ENCODE measurements around the gene OTUD5.

OTUD5 gene

GRCh38 chrX:48972220-48973164, 15.1 kb upstream of the OTUD5 start:
- DNase-seq = peak in 23 of 51 donors; percentile 0 to 26 (median 4)

GRCh38 chrX:48971249-48972219, 14.1 kb upstream of the OTUD5 start, which contains the start of gene KCND1:
KCND1 (minus strand) TSS chrX:48971844; CDS start chrX:48970271, 1,573 bp downstream.
- DNase-seq = peak in 29 of 51 donors; percentile 1 to 49 (median 15)

GRCh38 chrX:48969471-48969870, 12.1 kb upstream of the OTUD5 start:
- no peak for DNase-seq

- DNase-seq = no peak
Observed at GRCh38 chrX:48968377-48968776, 11.0 kb upstream of the OTUD5 start.

- no peak for DNase-seq
Observed at GRCh38 chrX:48966796-48967579, 9.6 kb upstream of the OTUD5 start.

GRCh38 chrX:48965959-48966358, 8.6 kb upstream of the OTUD5 start:
- no peak for DNase-seq

GRCh38 chrX:48961585-48962091, 4.2 kb upstream of the OTUD5 start:
- DNase-seq = no peak

GRCh38 chrX:48960291-48960690, 2.9 kb upstream of the OTUD5 start:
- no peak for DNase-seq

GRCh38 chrX:48958635-48959094, 1.3 kb upstream of the OTUD5 start:
- peak in 18 of 51 donors; percentile 3 to 49 (median 28) for DNase-seq

- peak; percentile 49 to 97 (median 90) for DNase-seq
Observed at GRCh38 chrX:48957827-48958634, 624 bp upstream of the OTUD5 start.

- DNase-seq = peak in 3 of 51 donors; percentile 0 to 5 (median 0)
Observed at GRCh38 chrX:48956728-48957414, 536 bp downstream of the OTUD5 start.

- DNase-seq = no peak
Observed at GRCh38 chrX:48948589-48948988, 8.8 kb downstream of the OTUD5 start.

GRCh38 chrX:48945517-48946348, 11.7 kb downstream of the OTUD5 start:
- peak in 25 of 51 donors; percentile 0 to 45 (median 8) for DNase-seq

GRCh38 chrX:48942895-48943294, 14.5 kb downstream of the OTUD5 start:
- no peak for DNase-seq

GRCh38 chrX:48940404-48940955, 16.9 kb downstream of the OTUD5 start:
- DNase-seq = no peak

- no peak for DNase-seq
Observed at GRCh38 chrX:48939524-48940228, 17.7 kb downstream of the OTUD5 start.
